ENCODE data around the gene PCSK6.

The PCSK6 gene

GRCh38 chr15:101489599-101490407, at the start of gene PCSK6:
Gene PCSK6, minus strand, starts transcription at chr15:101489707. Its CDS starts 37 bp downstream, at chr15:101489670.
- no peak for DNase-seq (ENCODE audit: low read depth, low spot score)
- ChIA-PET POLR2A (no interaction called here), CTCF (no interaction called here)
- peak within 1 kb of the TSS; percentile 6; the same call in 1 of the 2 replicates for H3K4me3 ChIP-seq (ENCODE audit: low read depth, low read length)
- TF ChIP-seq CTCF (IDR thresholded peaks at IDR 0.05; ENCODE audit: insufficient read depth, low read length, missing control alignments), result no peak

- POLR2A ChIA-PET, result no interaction called here
- no peak for TF ChIP-seq CTCF (IDR thresholded peaks at IDR 0.05; ENCODE audit: insufficient read depth, low read length, missing control alignments)
- no peak overlapping the region for H3K4me3 ChIP-seq (ENCODE audit: low read depth, low read length)
- DNase-seq (ENCODE audit: low read depth, low spot score), result no peak
- CTCF ChIA-PET, result interaction anchor here (1.2 kb wide), 1 partner anchor 37 kb away, joined by 3 read pairs; no protein-coding TSS in a partner anchor
These were observed 49.5 kb upstream of the PCSK6 start for GRCh38 chr15:101538996-101539395.

- CTCF ChIA-PET, result interaction anchor here (1.2 to 1.8 kb wide), 2 partner anchors 36 to 103 kb away, joined by 3 to 7 read pairs; no protein-coding TSS in a partner anchor
- POLR2A ChIA-PET, result no interaction called here
- TF ChIP-seq CTCF (IDR thresholded peaks at IDR 0.05; ENCODE audit: insufficient read depth, low read length, missing control alignments), result no peak
- no peak for DNase-seq (ENCODE audit: low read depth, low spot score)
- H3K4me3 ChIP-seq (ENCODE audit: low read depth, low read length), result no peak overlapping the region
These were observed 48.7 kb upstream of the PCSK6 start for GRCh38 chr15:101538177-101538576.

- TF ChIP-seq CTCF (IDR thresholded peaks at IDR 0.05; ENCODE audit: insufficient read depth, low read length, missing control alignments), result no peak
- H3K4me3 ChIP-seq (ENCODE audit: low read depth, low read length), result no peak overlapping the region
- DNase-seq (ENCODE audit: low read depth, low spot score), result no peak
- CTCF ChIA-PET, result interaction anchor here (1.2 to 1.8 kb wide), 2 partner anchors 35 to 104 kb away, joined by 3 to 7 read pairs; no protein-coding TSS in a partner anchor
- POLR2A ChIA-PET, result no interaction called here
These were observed 48.1 kb upstream of the PCSK6 start for GRCh38 chr15:101537483-101538080.

GRCh38 chr15:101536875-101537405, 47.4 kb upstream of the PCSK6 start:
- POLR2A ChIA-PET, result no interaction called here
- CTCF ChIA-PET, result interaction anchor here (1.8 kb wide), 1 partner anchor 104 kb away, joined by 7 read pairs; no protein-coding TSS in a partner anchor
- no peak for TF ChIP-seq CTCF (IDR thresholded peaks at IDR 0.05; ENCODE audit: insufficient read depth, low read length, missing control alignments)
- no peak overlapping the region for H3K4me3 ChIP-seq (ENCODE audit: low read depth, low read length)
- DNase-seq (ENCODE audit: low read depth, low spot score), result no peak

Measured in AG04449 (cell line).